Measurements from ENCODE around the gene CCDC178.
"Not testable (repeated sequence)": the region's sequence is repeated elsewhere in the genome, so short reads cannot be mapped to it uniquely, and the experiment has no call there.

The CCDC178 gene

DNA sequence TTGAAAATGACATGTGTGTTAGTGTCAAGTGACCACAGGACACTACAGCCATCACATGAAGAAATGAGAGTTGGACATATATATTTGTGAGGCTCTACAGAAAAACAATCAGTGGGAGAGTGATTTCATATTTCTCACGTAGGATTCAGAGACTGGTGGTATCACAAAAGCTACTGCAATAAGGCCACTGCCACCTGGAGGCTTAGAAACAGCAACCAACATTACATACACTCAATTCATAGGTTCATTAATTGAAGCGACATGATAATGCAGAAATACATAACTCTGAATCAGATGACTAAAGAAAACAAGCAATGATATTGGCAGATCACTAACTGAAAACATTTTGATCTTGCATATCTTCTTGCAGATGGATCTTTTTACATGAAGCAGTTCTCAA is 419.6 kb downstream of the CCDC178 start:
- DNase-seq (ENCODE audit: low read depth in 3 of 3, low spot score in 1 of 3), result no peak

DNA sequence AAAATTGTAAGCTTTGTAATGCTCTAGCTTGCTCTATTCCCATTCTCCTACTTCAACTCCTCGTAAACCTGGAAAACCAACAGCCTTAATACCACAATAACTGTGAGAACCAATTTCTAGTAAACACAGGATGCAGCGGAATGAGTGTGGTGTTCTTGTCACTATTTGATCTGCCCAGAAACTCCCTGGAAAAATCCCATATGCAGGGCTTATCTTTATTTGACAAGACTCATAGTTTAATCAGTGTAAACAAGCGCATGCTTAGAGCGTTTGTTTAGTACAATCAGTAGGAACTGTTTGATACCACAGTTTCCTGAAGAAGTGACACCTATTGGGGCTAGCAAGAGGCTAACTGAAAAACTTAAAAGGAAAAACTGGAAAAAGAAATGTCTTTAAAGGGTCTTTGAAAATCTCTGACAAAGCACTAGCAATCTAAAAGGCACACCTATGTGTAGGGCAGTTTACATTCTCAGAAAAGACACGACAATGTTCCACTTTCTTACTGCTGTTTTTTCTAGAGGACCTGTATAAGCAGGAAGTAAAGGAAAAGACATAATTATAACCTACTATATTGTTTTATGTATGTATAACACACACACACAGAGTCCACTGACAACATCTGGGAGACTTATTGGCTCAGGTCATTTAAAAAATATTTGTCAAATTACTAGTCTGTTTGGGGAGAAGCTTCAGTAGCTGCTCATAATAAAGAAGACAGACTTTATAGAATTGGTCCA is 426.3 kb downstream of the CCDC178 start:
- DNase-seq (ENCODE audit: low read depth in 3 of 3, low spot score in 1 of 3), result no peak

DNA sequence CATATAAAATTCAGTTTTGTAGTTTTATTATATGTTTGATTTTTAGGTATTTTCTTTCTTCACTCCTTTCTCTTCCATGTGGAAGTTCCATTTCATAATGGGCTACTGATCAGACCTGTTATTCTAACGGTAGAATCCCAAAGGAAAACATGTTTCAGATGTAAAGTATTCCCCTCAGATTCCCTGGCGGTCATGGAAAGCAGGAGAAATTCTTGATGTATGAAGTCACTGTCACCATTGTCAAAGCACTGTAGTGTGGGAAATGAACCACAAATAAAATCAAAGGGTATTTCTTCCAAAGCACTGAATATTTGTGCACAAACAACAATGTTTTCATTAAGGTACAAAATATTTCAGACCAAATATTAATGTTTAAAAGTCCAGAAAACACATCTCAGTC is 430.4 kb downstream of the CCDC178 start:
- DNase-seq (ENCODE audit: low read depth in 3 of 3, low spot score in 1 of 3), result no peak

DNA sequence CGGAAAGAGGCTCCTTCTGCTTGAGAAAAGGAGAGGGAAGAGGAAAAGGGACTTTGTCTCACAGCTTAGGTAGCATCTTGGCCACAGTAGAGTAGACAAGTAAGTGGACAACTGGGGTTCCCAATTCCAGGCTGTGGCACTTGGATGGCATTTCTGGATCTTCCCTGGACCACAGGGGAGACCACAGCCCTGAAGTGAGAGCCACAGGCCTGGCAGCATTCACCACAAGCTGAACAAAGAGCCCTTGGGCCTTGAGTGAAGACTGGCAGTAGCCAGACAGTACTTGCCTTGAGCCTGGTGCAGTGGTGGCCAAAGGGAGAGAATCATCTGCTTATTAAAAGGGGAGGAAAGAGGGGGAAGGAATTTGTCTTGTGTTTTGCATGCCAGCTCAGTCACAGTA is 441.6 kb downstream of the CCDC178 start:
- DNase-seq (ENCODE audit: low read depth in 3 of 3, low spot score in 1 of 3), result no peak

GRCh38 chr18:32998285-32998684 is 442.2 kb downstream of the CCDC178 start:
- no peak for DNase-seq (ENCODE audit: low read depth in 3 of 3, low spot score in 1 of 3)

DNA sequence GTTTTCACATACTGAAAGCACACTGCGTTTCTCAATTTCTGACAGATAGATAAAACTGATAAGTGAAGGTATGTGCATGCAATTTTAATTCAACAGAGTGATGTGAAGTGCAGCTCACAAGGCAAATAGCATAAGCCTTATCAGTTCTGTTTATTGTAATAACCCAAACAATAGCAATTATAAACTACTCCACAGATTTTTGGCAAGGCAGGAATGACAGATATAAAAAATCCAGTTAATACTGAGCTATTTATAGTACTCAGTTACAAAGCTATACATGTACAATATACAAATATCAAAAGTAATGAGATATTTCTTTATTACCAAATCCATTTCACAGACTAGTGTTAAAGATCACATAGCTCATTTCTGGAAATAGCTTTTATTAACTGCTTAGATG is 456.8 kb downstream of the CCDC178 start:
- no peak for DNase-seq (ENCODE audit: low read depth in 3 of 3, low spot score in 1 of 3)

GRCh38 chr18:32980896-32981295 is 459.6 kb downstream of the CCDC178 start:
- no peak for DNase-seq (ENCODE audit: low read depth in 3 of 3, low spot score in 1 of 3)

- no peak for DNase-seq (ENCODE audit: low read depth in 3 of 3, low spot score in 1 of 3)
These were observed 465.0 kb downstream of the CCDC178 start for GRCh38 chr18:32975501-32975900.

- no peak for DNase-seq (ENCODE audit: low read depth in 3 of 3, low spot score in 1 of 3)
These were observed 465.4 kb downstream of the CCDC178 start for GRCh38 chr18:32975163-32975436.

GRCh38 chr18:32974421-32975162 is 465.9 kb downstream of the CCDC178 start:
- DNase-seq (ENCODE audit: low read depth in 3 of 3, low spot score in 1 of 3), result no peak

DNA sequence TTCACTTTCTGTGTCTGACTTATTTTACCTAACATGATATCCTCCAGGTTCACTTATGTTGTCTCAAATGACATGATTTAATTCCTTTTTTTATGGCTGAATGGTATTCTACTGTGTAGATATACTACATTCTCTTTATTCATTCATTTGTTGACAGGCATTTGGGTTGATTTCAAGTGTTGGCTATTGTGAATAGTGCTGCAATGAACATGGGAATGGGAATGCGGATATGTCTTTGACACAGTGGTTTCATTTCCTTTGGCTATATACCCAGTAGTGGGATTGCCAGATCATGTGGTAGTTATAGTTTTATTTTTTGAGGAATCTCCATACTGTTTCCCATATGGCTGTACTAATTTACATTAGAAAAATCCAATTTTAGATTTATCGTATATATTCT is 472.3 kb downstream of the CCDC178 start:
- DNase-seq (ENCODE audit: low read depth in 3 of 3, low spot score in 1 of 3), result no peak

DNA sequence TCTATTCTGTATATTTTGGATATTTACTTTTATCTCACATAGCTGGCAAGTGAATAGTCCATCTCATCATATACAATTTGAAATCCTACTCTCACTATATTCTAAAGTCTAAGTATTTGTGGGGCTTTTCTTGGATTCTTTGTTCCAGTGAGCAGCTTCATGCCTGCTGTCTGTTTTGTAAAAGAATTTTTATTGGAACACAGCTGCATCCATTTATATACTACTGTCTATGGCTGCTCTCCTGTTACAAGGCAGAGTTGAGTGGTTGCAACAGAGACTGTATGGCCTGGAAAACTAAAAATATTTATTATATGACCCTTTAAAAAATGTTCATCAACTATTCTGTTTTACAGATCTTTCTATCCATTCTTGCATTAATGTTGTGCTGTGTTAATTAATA is 474.4 kb downstream of the CCDC178 start:
- DNase-seq (ENCODE audit: low read depth in 3 of 3, low spot score in 1 of 3), result no peak

DNA sequence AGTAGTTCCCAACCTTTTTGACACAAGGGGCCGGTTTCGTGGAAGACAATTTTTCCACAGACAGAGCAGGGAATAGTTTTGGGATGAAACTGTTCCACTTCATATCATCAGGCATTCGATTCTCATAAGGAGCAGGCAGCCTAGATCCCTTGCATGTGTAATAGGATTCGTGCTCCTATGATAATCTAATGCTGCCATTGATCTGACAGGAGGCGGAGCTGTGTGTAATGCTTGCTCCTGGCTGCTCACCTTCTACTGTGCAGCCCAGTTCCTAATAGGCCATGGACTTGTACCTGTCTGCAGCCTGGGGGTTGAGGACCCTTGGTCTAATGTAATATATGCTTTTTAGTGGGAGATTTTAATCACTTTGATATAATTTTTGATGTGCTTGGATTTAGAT is 479.0 kb downstream of the CCDC178 start:
- no peak for DNase-seq (ENCODE audit: low read depth in 3 of 3, low spot score in 1 of 3)

- DNase-seq (ENCODE audit: low read depth in 3 of 3, low spot score in 1 of 3), result no peak
These were observed 481.8 kb downstream of the CCDC178 start for GRCh38 chr18:32958746-32959145.

DNA sequence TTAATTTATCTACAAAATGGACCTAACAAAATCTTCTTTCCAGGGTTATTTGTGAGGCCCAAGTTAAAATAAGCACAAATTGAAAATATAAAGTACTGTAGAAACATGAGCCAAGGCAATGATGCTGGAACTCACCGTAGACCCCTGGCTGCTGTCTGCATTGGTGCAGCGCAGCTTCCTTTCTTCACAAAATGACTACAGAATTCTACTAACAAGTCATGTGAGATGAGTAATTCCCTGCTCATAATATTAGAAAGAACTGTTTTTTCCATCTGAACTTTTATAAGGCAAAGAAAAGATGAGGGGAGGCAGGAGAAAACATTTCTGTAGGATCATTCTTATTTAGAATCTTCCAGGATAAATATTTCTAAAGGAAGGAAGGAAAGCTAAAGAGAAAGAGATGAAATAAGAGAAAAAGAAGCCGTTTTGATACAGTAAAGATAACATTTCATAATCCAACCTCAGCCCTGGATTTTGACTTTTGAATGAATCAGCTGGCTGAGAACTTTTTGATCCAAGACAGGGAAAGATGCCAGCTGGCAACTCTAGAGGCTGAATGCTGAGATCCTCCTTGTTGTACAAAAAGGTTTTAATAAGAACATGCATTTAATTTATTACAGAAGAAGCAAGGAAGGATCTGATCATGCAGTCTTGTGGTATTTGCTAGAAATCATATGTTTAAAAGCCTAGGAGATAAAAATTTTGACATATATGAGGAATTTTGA is 483.8 kb downstream of the CCDC178 start:
- no peak for DNase-seq (ENCODE audit: low read depth in 3 of 3, low spot score in 1 of 3)

DNA sequence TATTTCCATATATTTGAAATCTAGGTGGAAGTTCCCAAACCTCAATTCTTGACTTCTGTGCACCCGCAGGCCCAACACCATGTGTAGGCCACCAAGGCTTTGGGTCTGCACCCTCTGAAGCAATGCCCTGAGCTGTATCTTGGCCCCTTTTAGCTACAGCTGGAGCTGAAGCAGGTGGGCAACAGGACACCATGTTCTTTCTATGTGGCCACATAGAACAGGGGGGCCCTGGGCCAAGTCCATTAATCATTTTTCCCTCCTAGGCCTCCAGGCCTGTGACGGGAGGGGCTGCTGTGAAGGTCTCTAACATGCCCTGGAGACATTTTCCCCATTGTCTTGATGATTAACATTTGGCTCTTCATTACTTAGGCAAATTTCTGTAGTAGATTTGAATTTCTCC is 488.2 kb downstream of the CCDC178 start:
- DNase-seq (ENCODE audit: low read depth in 3 of 3, low spot score in 1 of 3), result not testable (repeated sequence)

DNA sequence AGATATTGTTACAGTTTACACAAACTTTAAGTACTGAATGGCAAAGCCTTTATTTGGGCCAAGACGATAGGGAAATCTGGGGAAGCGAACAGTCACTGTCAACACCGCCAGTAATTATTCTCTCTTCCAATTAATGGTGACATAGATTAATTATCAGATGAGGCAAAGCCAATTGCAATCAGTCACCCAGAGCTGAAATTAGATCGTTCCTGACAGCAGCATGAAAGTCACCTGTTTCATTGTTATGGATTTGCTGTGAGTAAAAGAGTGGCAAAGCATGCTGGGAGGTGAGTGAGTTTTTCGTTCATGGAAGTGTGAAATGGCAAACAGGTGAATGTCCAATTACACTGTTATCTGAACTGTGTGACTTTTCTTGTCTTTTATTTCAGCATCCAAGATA is 502.9 kb downstream of the CCDC178 start:
- no peak for DNase-seq (ENCODE audit: low read depth in 3 of 3, low spot score in 1 of 3)

DNA sequence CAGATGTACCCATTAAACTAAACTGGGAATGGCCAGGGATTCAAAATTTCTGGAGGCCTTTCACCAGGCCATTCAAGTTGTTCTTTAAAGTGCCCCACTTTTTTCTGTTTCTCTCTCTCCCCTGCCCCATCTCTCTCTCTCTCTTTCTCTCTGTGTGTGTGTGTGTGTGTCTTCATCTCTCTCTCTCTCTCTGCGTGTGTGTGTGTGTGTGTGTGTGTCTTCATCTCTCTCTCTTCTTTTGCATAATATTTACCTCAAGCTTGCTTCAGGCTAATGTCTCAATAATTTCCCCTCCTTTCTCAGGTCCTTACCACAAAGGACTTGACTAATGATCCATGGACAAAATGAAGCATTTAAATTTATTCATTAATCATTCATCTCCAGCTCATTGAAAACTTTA is 503.5 kb downstream of the CCDC178 start:
- no peak for DNase-seq (ENCODE audit: low read depth in 3 of 3, low spot score in 1 of 3)

DNA sequence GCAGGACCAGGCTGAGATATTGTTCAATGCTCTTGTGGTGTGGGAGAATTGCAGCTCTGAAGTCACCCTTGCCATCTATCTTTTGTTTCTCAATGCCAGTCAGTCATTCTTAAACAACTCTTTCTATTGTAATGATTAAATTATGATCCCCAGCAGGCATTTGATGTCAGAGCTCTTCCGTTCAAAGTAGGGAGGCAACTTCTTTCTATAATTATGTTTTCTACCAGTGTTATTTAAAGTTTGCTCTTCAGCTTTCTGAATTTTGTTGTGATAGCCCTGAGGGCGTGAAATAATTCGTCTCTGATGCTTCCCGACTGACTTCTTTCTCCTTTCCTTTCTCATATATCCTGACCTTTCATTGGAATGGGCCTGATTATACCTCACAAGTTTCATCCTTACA is 506.3 kb downstream of the CCDC178 start:
- no peak for DNase-seq (ENCODE audit: low read depth in 3 of 3, low spot score in 1 of 3)

- no peak for DNase-seq (ENCODE audit: low read depth in 3 of 3, low spot score in 1 of 3)
These were observed 509.7 kb downstream of the CCDC178 start for GRCh38 chr18:32930695-32931301.

- DNase-seq (ENCODE audit: low read depth in 3 of 3, low spot score in 1 of 3), result no peak
These were observed 511.3 kb downstream of the CCDC178 start for GRCh38 chr18:32929213-32929612.

DNA sequence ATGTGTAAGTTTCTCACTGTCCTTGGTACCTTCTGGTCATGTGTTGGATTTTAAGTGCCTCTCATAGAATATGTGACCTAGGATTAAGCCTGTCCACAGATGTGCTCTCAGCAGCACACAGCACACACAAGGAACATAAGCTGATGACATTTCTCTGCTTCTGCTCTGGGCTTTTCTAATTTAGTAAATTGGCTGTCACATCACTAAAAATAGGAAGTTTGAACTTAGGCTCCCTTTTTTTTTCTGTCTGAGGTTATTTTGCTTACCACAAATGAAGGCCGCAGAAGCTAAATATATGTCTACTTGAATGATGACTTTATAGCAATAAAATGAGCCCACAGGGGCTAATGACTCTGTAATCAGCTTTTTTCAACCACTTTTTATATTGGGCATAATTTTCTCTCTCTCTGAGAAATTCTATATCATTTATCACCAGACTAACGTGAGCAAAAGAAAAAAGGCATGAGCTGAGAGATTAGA is 517.5 kb downstream of the CCDC178 start:
- DNase-seq (ENCODE audit: low read depth in 3 of 3, low spot score in 1 of 3), result no peak
